BE2C (cell line): ENCODE measurements around the gene HS6ST2.

Experiments
- DNase-seq: peaks from one replicate; pipeline ENCODE4 v3.0.0-alpha.2; 2020
- H3K27me3 ChIP-seq: fragments of 250-450 bp; sonication (Bioruptor Pico); 2 replicates; pipeline ENCODE4 v1.5.1; 2020; ENCODE audit warnings: mild to moderate bottlenecking
- H3K36me3 ChIP-seq: fragments of 250-450 bp; sonication (Bioruptor Pico); 2 replicates; pipeline ENCODE4 v1.5.1; 2020; ENCODE audit warnings: mild to moderate bottlenecking
- H3K4me1 ChIP-seq: fragments of 250-450 bp; sonication (Bioruptor Pico); 2 replicates; pipeline ENCODE4 v1.5.1; 2020
- H3K4me3 ChIP-seq: 2 replicates; pipeline ENCODE4 v1.5.1; 2011; ENCODE audit warnings: low read depth, low read length
- H3K9me3 ChIP-seq: fragments of 250-450 bp; sonication (Bioruptor Pico); 2 replicates; pipeline ENCODE4 v1.5.1; 2020
- TF ChIP-seq, protein P1 (sequence below): IDR thresholded peaks from 2 replicates; pipeline ENCODE4 v1.5.1; 2012; ENCODE audit warnings: mild to moderate bottlenecking, low read depth, low read length

The HS6ST2 gene

DNA sequence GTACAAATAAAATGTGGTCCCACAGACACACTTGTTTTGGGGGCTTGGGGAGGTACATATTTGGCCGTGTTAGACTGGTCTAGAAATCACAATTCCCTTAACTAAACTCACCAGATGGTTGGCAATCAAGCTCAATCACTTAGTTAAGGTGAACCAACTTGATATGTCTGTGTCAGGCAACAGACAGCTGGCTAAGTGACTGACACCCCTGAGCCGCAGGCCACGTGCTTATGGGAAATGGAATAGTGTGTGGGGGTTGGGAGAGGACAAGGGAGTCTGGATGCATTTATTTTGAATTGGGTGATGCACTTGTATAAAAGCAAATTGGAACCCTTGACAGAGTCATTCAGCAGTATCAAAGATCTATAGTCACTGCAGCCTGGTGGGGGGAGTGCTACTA is 209.0 kb downstream of the HS6ST2 start:
- TF ChIP-seq, protein P1, sequence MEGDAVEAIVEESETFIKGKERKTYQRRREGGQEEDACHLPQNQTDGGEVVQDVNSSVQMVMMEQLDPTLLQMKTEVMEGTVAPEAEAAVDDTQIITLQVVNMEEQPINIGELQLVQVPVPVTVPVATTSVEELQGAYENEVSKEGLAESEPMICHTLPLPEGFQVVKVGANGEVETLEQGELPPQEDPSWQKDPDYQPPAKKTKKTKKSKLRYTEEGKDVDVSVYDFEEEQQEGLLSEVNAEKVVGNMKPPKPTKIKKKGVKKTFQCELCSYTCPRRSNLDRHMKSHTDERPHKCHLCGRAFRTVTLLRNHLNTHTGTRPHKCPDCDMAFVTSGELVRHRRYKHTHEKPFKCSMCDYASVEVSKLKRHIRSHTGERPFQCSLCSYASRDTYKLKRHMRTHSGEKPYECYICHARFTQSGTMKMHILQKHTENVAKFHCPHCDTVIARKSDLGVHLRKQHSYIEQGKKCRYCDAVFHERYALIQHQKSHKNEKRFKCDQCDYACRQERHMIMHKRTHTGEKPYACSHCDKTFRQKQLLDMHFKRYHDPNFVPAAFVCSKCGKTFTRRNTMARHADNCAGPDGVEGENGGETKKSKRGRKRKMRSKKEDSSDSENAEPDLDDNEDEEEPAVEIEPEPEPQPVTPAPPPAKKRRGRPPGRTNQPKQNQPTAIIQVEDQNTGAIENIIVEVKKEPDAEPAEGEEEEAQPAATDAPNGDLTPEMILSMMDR: no peak
- no peak overlapping the region for H3K4me3 ChIP-seq
- H3K4me1 ChIP-seq: no peaks in the 10 kb centered on the region
- H3K36me3 ChIP-seq: no peaks in the 10 kb centered on the region
- H3K27me3 ChIP-seq: no peaks in the 10 kb centered on the region
- no peak for DNase-seq
- no peaks in the 10 kb centered on the region for H3K9me3 ChIP-seq

DNA sequence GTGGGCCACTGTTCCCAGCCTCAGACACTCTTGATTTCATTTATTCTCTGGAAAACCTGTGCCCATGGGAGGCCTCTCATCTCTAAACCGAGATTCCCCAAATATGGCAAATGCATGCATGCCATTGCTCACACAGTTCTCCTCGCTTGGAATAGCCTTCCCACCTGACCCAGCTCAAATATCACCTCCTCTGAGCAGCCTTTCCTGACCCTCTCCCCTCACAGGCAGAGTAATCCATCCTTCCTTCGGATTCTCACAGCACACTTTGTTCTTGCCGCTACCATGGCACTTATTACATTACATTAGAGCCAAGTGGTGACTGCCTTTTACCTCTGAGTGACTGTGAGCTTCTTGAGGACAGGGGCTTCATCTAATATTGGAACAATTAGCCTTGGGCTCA is 209.5 kb downstream of the HS6ST2 start:
- TF ChIP-seq, protein P1: no peak
- H3K4me3 ChIP-seq: no peak overlapping the region
- H3K4me1 ChIP-seq: no peaks in the 10 kb centered on the region
- no peaks in the 10 kb centered on the region for H3K9me3 ChIP-seq
- DNase-seq: no peak
- no peaks in the 10 kb centered on the region for H3K27me3 ChIP-seq
- H3K36me3 ChIP-seq: no peaks in the 10 kb centered on the region

DNA sequence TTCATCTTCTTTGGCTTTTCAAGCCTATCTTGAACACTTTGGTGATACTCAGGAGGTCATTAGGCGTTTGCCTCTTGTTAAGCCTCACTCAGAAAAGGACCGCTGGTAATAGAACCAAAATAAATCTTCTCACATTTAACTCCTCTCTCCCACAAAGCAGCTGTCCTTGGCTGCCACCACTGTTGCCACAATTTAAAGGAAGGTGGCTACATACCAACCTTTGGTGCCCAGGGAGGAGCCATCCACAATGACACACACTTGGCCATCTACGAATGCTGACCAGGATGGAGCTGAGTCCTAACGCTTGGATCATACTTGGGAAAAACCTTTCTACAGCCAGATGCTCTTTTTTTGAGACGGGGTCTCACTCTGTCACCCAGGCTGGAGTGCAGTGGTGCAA is 210.2 kb downstream of the HS6ST2 start:
- DNase-seq: no peak
- Histone ChIP-seq H3K36me3 (no peaks in the 10 kb centered on the region), H3K4me3 (no peak overlapping the region), H3K9me3 (no peaks in the 10 kb centered on the region), H3K27me3 (no peaks in the 10 kb centered on the region), H3K4me1 (no peaks in the 10 kb centered on the region)
- TF ChIP-seq, protein P1: no peak

DNA sequence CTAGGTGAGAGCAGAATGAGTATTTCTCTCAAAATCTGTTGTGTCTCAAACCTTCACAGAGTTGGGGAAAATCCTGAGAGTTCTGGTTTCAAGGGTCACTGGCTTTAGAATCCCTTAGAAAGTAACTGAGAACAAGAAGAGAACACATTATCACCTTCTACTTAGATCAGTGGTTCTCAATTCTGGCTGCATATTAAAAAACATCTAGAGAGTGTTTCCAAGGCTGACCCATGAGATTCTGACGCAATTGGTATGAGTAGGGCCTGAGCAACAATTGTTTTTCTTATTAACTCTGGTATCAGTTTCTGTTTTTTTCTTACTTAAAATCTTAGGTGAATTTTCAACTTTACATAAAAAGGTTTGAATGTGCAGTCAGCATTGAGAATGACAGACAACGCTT is 212.8 kb downstream of the HS6ST2 start:
- no peak overlapping the region for H3K4me3 ChIP-seq
- TF ChIP-seq, protein P1: no peak
- H3K27me3 ChIP-seq: no peaks in the 10 kb centered on the region
- H3K36me3 ChIP-seq: no peaks in the 10 kb centered on the region
- H3K9me3 ChIP-seq: no peaks in the 10 kb centered on the region
- DNase-seq: no peak
- no peaks in the 10 kb centered on the region for H3K4me1 ChIP-seq

DNA sequence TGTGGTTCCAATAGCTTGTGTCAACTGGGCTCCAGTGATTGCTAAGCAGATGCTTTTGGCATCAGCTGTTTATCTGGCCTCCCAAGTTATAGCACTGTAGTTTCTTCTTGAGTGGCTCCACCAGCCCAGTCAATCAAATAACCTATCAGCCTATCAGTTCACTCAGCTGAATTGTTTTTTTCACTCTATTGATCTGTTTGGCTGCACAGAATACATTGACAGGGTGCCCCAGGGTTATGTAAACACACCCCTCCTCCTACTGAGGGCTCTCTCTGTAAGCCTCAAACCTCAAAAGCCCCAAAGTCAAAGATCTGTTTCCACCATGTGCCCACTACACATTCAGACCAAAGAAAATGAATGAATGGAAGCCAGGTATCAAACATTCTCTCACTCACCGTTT is 214.0 kb downstream of the HS6ST2 start:
- Histone ChIP-seq H3K27me3 (no peaks in the 10 kb centered on the region), H3K4me1 (no peaks in the 10 kb centered on the region), H3K9me3 (no peaks in the 10 kb centered on the region), H3K36me3 (no peaks in the 10 kb centered on the region), H3K4me3 (no peak overlapping the region)
- DNase-seq: no peak
- TF ChIP-seq, protein P1: no peak

DNA sequence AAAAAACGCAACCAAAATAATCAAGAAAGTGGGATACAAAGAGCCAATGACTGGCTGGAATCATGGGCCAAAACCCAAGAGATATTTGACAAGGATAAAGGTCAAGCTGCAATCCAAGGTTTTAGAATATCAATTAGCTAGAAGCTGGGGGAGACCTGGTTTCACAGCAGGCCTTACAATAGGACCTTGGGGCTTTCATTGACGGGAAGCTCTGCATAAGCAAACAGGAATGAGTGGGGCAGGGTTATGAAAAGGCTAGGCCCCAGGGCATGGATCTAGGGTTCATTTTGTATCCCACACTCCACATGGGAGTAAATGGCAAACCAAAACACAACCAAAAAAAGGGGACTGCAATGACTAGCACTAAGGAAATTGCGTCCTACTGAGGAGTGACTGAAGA is 215.3 kb downstream of the HS6ST2 start:
- no peak for DNase-seq
- Histone ChIP-seq H3K4me3 (no peak overlapping the region), H3K36me3 (no peaks in the 10 kb centered on the region), H3K4me1 (no peaks in the 10 kb centered on the region), H3K9me3 (no peaks in the 10 kb centered on the region), H3K27me3 (no peaks in the 10 kb centered on the region)
- TF ChIP-seq, protein P1: no peak
